ENCODE measurements around the gene NRAP. TPM values are rescaled to one million over a fixed set of nuclear protein-coding genes. Genes with fewer than 3 reads are reported as not detected.

The NRAP gene
- total and polyA plus RNA-seq, 2 donors (not counting 3 experiments of a cell fraction or from before 2014, with no cell fraction given) = not detected

GRCh38 chr10:113592380-113592779 is 71.5 kb downstream of the NRAP start:
- no peaks in the 10 kb centered on the region for H3K9me1 ChIP-seq (replicated peaks; ENCODE audit: control insufficient read depth, extremely low read depth, insufficient read depth, low read length)
- H3K79me2 ChIP-seq (ENCODE audit: control insufficient read depth, insufficient read depth, low read length) = no peaks in the 10 kb centered on the region
- no peaks in the 10 kb centered on the region for H4K20me1 ChIP-seq (replicated peaks; ENCODE audit: control insufficient read depth, extremely low read depth, insufficient read depth, low read length)
- no peak overlapping the region for H3K9ac ChIP-seq (replicated peaks; ENCODE audit: extremely low read depth, insufficient read depth, low read length)
- H3K27me3 ChIP-seq (ENCODE audit: control insufficient read depth in 2 of 2, insufficient read depth in 2 of 2, low read length in 2 of 2) = no peaks in the 10 kb centered on the region
- H2AFZ ChIP-seq (ENCODE audit: low read depth, low read length) = no peak overlapping the region
- BruUV-seq (replicated peaks) = no TSS peak
- no peaks in the 10 kb centered on the region for H3K4me1 ChIP-seq (ENCODE audit: control insufficient read depth, extremely low read depth, insufficient read depth, low read length)
- no peak for FAIRE-seq
- no peak for DNase-seq (ENCODE audit: low read depth, low spot score)
- intact Hi-C loops (cut with micrococcal nuclease) = no loop called here
- no peak overlapping the region for H3K4me3 ChIP-seq (replicated peaks in 1 of 3; ENCODE audit: insufficient read depth in 1 of 3, low read depth in 1 of 3, low read length in 3 of 3)
- ChIA-PET POLR2A (no interaction called here), CTCF (no interaction called here)
- no peaks in the 10 kb centered on the region for H3K9me3 ChIP-seq (replicated peaks; ENCODE audit: control insufficient read depth, insufficient read depth, low read length)
- H3K36me3 ChIP-seq (ENCODE audit: control insufficient read depth in 2 of 2, extremely low read depth in 1 of 2, insufficient read depth in 2 of 2, low read length in 2 of 2) = no peaks in the 10 kb centered on the region
- TF ChIP-seq POLR2A (IDR thresholded peaks at IDR 0.05; ENCODE audit: low read depth, low read length) = no peak
- TF ChIP-seq MYC (IDR thresholded peaks at IDR 0.05; ENCODE audit: low read depth, low read length) = no peak
- no peak for TF ChIP-seq POLR2AphosphoS5 (IDR thresholded peaks at IDR 0.05; ENCODE audit: insufficient read depth, low read depth, low read length)
- no peak for TF ChIP-seq FOS (IDR thresholded peaks at IDR 0.05; ENCODE audit: borderline replicate concordance, insufficient read depth, low read length)
- TF ChIP-seq EZH2 (IDR thresholded peaks at IDR 0.05; ENCODE audit: borderline replicate concordance, low read depth, low read length, severe bottlenecking) = no peak
- TF ChIP-seq MAX (IDR thresholded peaks at IDR 0.05; ENCODE audit: insufficient read depth, insufficient read length) = no peak
- no peak for TF ChIP-seq GATA2 (IDR thresholded peaks at IDR 0.05; ENCODE audit: insufficient read depth, insufficient read length, low read depth, low read length)
- no peak for TF ChIP-seq JUN (IDR thresholded peaks at IDR 0.05; ENCODE audit: borderline replicate concordance, insufficient read depth, insufficient read length, low read depth)
- TF ChIP-seq CTCF (IDR thresholded peaks at IDR 0.05; ENCODE audit: extremely low read depth in 1 of 2, insufficient read depth in 1 of 2, low read depth in 1 of 2, low read length in 2 of 2) = no peak
- dilution Hi-C loops (cut with MboI; ENCODE audit: extremely low pct_ligation_motif_present, low sequenced_read_pairs) = no loop called here
- no peak overlapping the region for H3K4me2 ChIP-seq (ENCODE audit: insufficient read depth, low read length)
- no peak overlapping the region for H3K27ac ChIP-seq (ENCODE audit: insufficient read depth, low read depth, low read length)

Measured in endothelial cell of umbilical vein (primary cell).